ENCODE results near the gene COL18A1. TPM values are rescaled to one million over a fixed set of nuclear protein-coding genes. Genes with fewer than 3 reads are reported as not detected.
A peak's percentile ranks its signal among the peaks of the same experiment; 100 is the strongest.

Gene COL18A1
- total and polyA plus RNA-seq, 9 of the 15 experiments (the other 6 are each of a cell fraction or from before 2014, with no cell fraction given): 0.14 to 16.4 (median 2.0) TPM

DNA sequence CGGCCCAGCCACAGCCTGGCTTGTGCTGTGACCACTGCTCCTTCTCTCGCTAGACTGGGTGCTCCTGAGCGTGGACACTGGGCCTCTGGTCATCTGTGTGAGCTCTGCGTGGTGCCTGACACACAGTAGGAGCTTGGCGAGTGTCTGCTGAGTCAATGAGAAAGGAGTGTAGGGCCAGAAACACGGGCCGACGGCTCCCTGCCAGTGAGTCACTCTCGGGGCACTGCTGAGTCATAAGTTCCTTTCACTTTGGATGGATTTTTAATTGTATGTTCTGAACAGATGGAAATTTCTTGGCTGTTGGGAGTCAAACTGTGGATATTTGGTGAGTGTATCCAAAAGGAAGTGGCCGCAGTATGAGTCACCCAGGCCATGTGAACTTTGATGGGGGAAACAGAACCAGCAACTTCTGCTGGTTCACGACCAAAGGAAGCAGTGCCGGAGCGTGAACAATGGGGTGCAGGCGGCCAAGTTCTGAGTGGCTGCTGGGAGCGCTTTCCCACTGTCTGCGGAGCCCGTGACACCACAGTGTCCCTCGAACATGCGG lies 41.0 kb upstream of the COL18A1 start (continued):
- TF ChIP-seq ZFP1 (CRISPR knock-in tag; IDR thresholded peaks at IDR 0.05) (no peak), ZNF311 (CRISPR knock-in tag; IDR thresholded peaks at IDR 0.05) (peak; percentile 31; the same call in 1 of the 2 replicates), ZNF354B (CRISPR knock-in tag; IDR thresholded peaks at IDR 0.05) (no peak), RB1 (IDR thresholded peaks at IDR 0.05; ENCODE audit: low read depth) (no peak), EHMT2 (IDR thresholded peaks at IDR 0.05) (0 out of 2 replicates have a peak, but pooled peaks have one; percentile 19), DIDO1 (tag; IDR thresholded peaks at IDR 0.05; ENCODE audit: low read depth) (no peak), SAFB2 (IDR thresholded peaks at IDR 0.05; ENCODE audit: borderline replicate concordance, low read depth, low read length, severe bottlenecking) (no peak), MTA1 (IDR thresholded peaks at IDR 0.05; ENCODE audit: borderline replicate concordance) (peak; percentile 50), KDM4B (IDR thresholded peaks at IDR 0.05; ENCODE audit: borderline replicate concordance in 2 of 2, low read depth in 1 of 2) (no peak), ZNF436 (CRISPR knock-in tag; IDR thresholded peaks at IDR 0.05) (no peak), RBM25 (IDR thresholded peaks at IDR 0.05; ENCODE audit: low read depth, low read length, severe bottlenecking) (no peak), EP400 (IDR thresholded peaks at IDR 0.05) (no peak), FOSL1 (tag; conservative IDR thresholded peaks at IDR 0.05) (peak; percentile 100)
- TF ChIP-seq, protein P1, sequence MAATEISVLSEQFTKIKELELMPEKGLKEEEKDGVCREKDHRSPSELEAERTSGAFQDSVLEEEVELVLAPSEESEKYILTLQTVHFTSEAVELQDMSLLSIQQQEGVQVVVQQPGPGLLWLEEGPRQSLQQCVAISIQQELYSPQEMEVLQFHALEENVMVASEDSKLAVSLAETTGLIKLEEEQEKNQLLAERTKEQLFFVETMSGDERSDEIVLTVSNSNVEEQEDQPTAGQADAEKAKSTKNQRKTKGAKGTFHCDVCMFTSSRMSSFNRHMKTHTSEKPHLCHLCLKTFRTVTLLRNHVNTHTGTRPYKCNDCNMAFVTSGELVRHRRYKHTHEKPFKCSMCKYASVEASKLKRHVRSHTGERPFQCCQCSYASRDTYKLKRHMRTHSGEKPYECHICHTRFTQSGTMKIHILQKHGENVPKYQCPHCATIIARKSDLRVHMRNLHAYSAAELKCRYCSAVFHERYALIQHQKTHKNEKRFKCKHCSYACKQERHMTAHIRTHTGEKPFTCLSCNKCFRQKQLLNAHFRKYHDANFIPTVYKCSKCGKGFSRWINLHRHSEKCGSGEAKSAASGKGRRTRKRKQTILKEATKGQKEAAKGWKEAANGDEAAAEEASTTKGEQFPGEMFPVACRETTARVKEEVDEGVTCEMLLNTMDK (IDR thresholded peaks at IDR 0.05; ENCODE audit: borderline replicate concordance, insufficient read depth, low read depth, low read length, poor library complexity, severe bottlenecking): no peak
- TF ChIP-seq, protein P2, sequence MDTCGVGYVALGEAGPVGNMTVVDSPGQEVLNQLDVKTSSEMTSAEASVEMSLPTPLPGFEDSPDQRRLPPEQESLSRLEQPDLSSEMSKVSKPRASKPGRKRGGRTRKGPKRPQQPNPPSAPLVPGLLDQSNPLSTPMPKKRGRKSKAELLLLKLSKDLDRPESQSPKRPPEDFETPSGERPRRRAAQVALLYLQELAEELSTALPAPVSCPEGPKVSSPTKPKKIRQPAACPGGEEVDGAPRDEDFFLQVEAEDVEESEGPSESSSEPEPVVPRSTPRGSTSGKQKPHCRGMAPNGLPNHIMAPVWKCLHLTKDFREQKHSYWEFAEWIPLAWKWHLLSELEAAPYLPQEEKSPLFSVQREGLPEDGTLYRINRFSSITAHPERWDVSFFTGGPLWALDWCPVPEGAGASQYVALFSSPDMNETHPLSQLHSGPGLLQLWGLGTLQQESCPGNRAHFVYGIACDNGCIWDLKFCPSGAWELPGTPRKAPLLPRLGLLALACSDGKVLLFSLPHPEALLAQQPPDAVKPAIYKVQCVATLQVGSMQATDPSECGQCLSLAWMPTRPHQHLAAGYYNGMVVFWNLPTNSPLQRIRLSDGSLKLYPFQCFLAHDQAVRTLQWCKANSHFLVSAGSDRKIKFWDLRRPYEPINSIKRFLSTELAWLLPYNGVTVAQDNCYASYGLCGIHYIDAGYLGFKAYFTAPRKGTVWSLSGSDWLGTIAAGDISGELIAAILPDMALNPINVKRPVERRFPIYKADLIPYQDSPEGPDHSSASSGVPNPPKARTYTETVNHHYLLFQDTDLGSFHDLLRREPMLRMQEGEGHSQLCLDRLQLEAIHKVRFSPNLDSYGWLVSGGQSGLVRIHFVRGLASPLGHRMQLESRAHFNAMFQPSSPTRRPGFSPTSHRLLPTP (IDR thresholded peaks at IDR 0.05; ENCODE audit: borderline replicate concordance, extremely low read depth, insufficient read length): no peak
- TF ChIP-seq, protein P3, sequence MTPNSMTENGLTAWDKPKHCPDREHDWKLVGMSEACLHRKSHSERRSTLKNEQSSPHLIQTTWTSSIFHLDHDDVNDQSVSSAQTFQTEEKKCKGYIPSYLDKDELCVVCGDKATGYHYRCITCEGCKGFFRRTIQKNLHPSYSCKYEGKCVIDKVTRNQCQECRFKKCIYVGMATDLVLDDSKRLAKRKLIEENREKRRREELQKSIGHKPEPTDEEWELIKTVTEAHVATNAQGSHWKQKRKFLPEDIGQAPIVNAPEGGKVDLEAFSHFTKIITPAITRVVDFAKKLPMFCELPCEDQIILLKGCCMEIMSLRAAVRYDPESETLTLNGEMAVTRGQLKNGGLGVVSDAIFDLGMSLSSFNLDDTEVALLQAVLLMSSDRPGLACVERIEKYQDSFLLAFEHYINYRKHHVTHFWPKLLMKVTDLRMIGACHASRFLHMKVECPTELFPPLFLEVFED (CRISPR knock-in tag; conservative IDR thresholded peaks at IDR 0.05): no peak
